Measurements from ENCODE around the gene CALHM1. TPM values are rescaled to one million over a fixed set of nuclear protein-coding genes. Genes with fewer than 3 reads are reported as not detected.

The CALHM1 gene, protein sequence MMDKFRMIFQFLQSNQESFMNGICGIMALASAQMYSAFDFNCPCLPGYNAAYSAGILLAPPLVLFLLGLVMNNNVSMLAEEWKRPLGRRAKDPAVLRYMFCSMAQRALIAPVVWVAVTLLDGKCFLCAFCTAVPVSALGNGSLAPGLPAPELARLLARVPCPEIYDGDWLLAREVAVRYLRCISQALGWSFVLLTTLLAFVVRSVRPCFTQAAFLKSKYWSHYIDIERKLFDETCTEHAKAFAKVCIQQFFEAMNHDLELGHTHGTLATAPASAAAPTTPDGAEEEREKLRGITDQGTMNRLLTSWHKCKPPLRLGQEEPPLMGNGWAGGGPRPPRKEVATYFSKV
- total RNA-seq (2016; rRNA removed; fragmentation: Illumina TruSeq; extraction: Trizol) (0.04 TPM in 1 of 2 replicates, not detected in the other), polyA plus RNA-seq (2011; rRNA removed) (not detected in 2 replicates), polyA minus RNA-seq (2011; rRNA and poly(A)+ RNA removed; ENCODE audit: low replicate concordance) (not detected in 2 replicates), Bru-seq, nascent RNA (not detected), BruChase-seq, experiment 1, labeled RNA remaining after a 6-hour chase (percentile 12 among the genes with signal in this experiment), BruChase-seq, experiment 2, labeled RNA remaining after a 2-hour chase (percentile 11 among the genes with signal in this experiment)
- not detected in 2 replicates for total RNA-seq (2016; cell fraction: cytosol; rRNA removed; fragmentation: Illumina TruSeq; extraction: Trizol; ENCODE audit: low read depth)
- 0.06 TPM in 1 of 2 replicates, not detected in the other for total RNA-seq (2016; cell fraction: insoluble cytoplasmic fraction; rRNA removed; fragmentation: Illumina TruSeq; extraction: Trizol)
- not detected in 2 replicates for total RNA-seq (2016; cell fraction: membrane; rRNA removed; fragmentation: Illumina TruSeq; extraction: Trizol)
- not detected in 2 replicates for total RNA-seq (2016; cell fraction: nucleus; rRNA removed; fragmentation: Illumina TruSeq; extraction: Trizol)
- polyA plus RNA-seq (2011; cell fraction: cytosol; rRNA removed): not detected in 2 replicates
- polyA plus RNA-seq (2011; cell fraction: nucleus; rRNA removed): not detected in 2 replicates
- not detected in 2 replicates for polyA plus RNA-seq (2012)
- polyA plus RNA-seq (2016; cell fraction: cytosol; fragmentation: Illumina TruSeq; extraction: Trizol; ENCODE audit: low read depth): not detected in 2 replicates
- polyA plus RNA-seq (2016; cell fraction: insoluble cytoplasmic fraction; fragmentation: Illumina TruSeq; extraction: Trizol; ENCODE audit: low read depth): not detected in 2 replicates
- polyA plus RNA-seq (2016; cell fraction: membrane; fragmentation: Illumina TruSeq; extraction: Trizol; ENCODE audit: low read depth): not detected in 2 replicates
- polyA plus RNA-seq (2016; cell fraction: nucleus; fragmentation: Illumina TruSeq; extraction: Trizol; ENCODE audit: insufficient read depth, low read depth): not detected in 2 replicates
- polyA minus RNA-seq (2011; cell fraction: cytosol; rRNA and poly(A)+ RNA removed): not detected in 2 replicates
- not detected in 2 replicates for polyA minus RNA-seq (2011; cell fraction: nucleus; rRNA and poly(A)+ RNA removed)
- long read RNA-seq, experiment 1: 0 reads
- long read RNA-seq, experiment 2: 0 reads

DNA sequence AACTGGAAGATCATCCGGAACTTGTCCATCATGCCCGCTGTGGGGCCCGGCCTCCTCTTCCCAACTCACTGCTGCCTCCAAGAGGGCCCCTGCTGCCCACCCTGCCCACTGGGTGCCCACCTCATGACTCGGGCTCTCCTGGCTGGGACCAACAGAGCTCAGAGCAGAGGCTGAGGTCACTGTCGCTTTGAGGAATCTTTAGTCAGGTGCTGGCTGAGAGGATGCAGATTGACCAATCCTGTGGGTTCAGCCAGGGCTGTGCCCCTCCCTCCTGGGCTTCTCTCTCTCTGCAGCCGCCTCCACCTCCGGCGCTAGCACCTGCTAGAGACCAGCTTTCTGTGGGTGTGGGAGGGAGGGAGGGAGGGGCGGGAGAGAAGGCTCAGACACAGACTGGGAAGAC lies at the start of gene CALHM1:
TSS of gene CALHM1 (minus strand) at position 181 of the 400 bp plus-strand sequence. CDS start at position 32, 149 bp downstream.
- BruUV-seq (replicated peaks): no TSS peak
- CTCF ChIA-PET (ENCODE audit: low intra/inter-chr PET ratio, low total read pairs): no interaction called here
- ATAC-seq (peak; percentile 55), FAIRE-seq (no peak), DNase-seq (ENCODE audit: low spot score) (no peak)
- Histone ChIP-seq H3K4me1 (ENCODE audit: insufficient read depth, low read length) (peaks cover 20% of the 10 kb centered on the region), H3K4me2 (ENCODE audit: low read depth, low read length) (no peak within 1 kb of the TSS), H2AFZ (ENCODE audit: low read length) (no peak within 1 kb of the TSS), H3K27ac (ENCODE audit: extremely low read length, insufficient read depth, low read length) (no peak within 1 kb of the TSS), H3K27me3 (ENCODE audit: control insufficient read depth in 1 of 2, insufficient read depth in 2 of 2, low read length in 2 of 2) (peaks cover 1 to 18% of the 10 kb centered on the region in 2 experiments; a peak in 3 of 5 replicates), H3K79me2 (ENCODE audit: insufficient read depth, low read length) (no peaks in the 10 kb centered on the region), H3K9me3 (ENCODE audit: low read length) (no peaks in the 10 kb centered on the region), H4K20me1 (ENCODE audit: insufficient read depth, low read length) (no peaks in the 10 kb centered on the region), H3K9ac (ENCODE audit: insufficient read depth, low read depth, low read length) (no peak within 1 kb of the TSS), H3K4me3 (replicated peaks in 1 of 3; ENCODE audit: insufficient read depth in 1 of 3, low read depth in 2 of 3, low read length in 3 of 3) (no peak within 1 kb of the TSS), H3K36me3 (replicated peaks in 1 of 2; ENCODE audit: control insufficient read depth in 1 of 2, insufficient read depth in 2 of 2, low read length in 2 of 2) (no peaks in the 10 kb centered on the region)
- POLR2A ChIA-PET: no interaction called here
- no peak for TF ChIP-seq HNRNPH1 (optimal IDR thresholded peaks at IDR 0.05; ENCODE audit: low read depth, low read length)
- no peak for TF ChIP-seq ZFP37 (CRISPR knock-in tag; IDR thresholded peaks at IDR 0.05; ENCODE audit: borderline replicate concordance)
- no peak for TF ChIP-seq MED1 (CRISPR knock-in tag; IDR thresholded peaks at IDR 0.05)
- no peak for TF ChIP-seq NFATC3 (CRISPR knock-in tag; IDR thresholded peaks at IDR 0.05)
- TF ChIP-seq, protein P1, sequence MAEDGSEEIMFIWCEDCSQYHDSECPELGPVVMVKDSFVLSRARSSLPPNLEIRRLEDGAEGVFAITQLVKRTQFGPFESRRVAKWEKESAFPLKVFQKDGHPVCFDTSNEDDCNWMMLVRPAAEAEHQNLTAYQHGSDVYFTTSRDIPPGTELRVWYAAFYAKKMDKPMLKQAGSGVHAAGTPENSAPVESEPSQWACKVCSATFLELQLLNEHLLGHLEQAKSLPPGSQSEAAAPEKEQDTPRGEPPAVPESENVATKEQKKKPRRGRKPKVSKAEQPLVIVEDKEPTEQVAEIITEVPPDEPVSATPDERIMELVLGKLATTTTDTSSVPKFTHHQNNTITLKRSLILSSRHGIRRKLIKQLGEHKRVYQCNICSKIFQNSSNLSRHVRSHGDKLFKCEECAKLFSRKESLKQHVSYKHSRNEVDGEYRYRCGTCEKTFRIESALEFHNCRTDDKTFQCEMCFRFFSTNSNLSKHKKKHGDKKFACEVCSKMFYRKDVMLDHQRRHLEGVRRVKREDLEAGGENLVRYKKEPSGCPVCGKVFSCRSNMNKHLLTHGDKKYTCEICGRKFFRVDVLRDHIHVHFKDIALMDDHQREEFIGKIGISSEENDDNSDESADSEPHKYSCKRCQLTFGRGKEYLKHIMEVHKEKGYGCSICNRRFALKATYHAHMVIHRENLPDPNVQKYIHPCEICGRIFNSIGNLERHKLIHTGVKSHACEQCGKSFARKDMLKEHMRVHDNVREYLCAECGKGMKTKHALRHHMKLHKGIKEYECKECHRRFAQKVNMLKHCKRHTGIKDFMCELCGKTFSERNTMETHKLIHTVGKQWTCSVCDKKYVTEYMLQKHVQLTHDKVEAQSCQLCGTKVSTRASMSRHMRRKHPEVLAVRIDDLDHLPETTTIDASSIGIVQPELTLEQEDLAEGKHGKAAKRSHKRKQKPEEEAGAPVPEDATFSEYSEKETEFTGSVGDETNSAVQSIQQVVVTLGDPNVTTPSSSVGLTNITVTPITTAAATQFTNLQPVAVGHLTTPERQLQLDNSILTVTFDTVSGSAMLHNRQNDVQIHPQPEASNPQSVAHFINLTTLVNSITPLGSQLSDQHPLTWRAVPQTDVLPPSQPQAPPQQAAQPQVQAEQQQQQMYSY (CRISPR knock-in tag; IDR thresholded peaks at IDR 0.05): no peak
- no peak for TF ChIP-seq ARHGAP35 (CRISPR knock-in tag; IDR thresholded peaks at IDR 0.05; ENCODE audit: borderline replicate concordance)
- no peak for TF ChIP-seq PAX8 (CRISPR knock-in tag; IDR thresholded peaks at IDR 0.05; ENCODE audit: borderline replicate concordance)
- TF ChIP-seq ZFP62 (CRISPR knock-in tag; IDR thresholded peaks at IDR 0.05): no peak
- TF ChIP-seq ZFYVE20 (CRISPR knock-in tag; IDR thresholded peaks at IDR 0.05; ENCODE audit: borderline replicate concordance, low read depth): no peak
- TF ChIP-seq ZNF782 (CRISPR knock-in tag; IDR thresholded peaks at IDR 0.05; ENCODE audit: borderline replicate concordance): no peak
- WGBS (ENCODE audit: low lambda C conversion rate): 4% methylated on average over 4 of the region's 9 CpGs
- in situ Hi-C loops (cut with HindIII; ENCODE audit: extremely low pct_ligation_motif_present, low pct_unique_long_range_greater_than_20kb) (no loop called here), intact Hi-C loops (cut with micrococcal nuclease; ENCODE audit: unreplicated experiment) (no loop called here)

Data from HepG2 (cell line).